OCI-LY3 (cell line): ENCODE measurements around the gene MOB3B.

Source experiments
- H2AFZ ChIP-seq: fragments of 200-600, 300-600 bp; shearing (Covaris generic); 2 replicates; pipeline ENCODE4 v1.6.0; 2014; ENCODE audit warnings: antibody characterized with exemption, low read depth, low read length
- H3K27ac ChIP-seq: fragments of 200-600, 300-600 bp; sonication (generic); 2 replicates; pipeline ENCODE4 v1.5.1; 2014; ENCODE audit warnings: mild to moderate bottlenecking, low read length, moderate library complexity, mixed read lengths
- H3K27me3 ChIP-seq: fragments of 200-600, 300-600 bp; sonication (generic); 2 replicates; pipeline ENCODE4 v1.6.1; 2014; ENCODE audit warnings: low read depth, low read length, mixed read lengths
- H3K36me3 ChIP-seq: fragments of 200-600, 300-600 bp; sonication (generic); replicated peaks from 2 replicates; pipeline ENCODE3; 2014; ENCODE audit warnings: low read depth, low read length, mixed read lengths
- H3K4me1 ChIP-seq: fragments of 300-600, 200-600 bp; sonication (generic); 2 replicates; pipeline ENCODE4 v1.6.1; 2014; ENCODE audit warnings: low read length, mixed read lengths
- H3K4me2 ChIP-seq: fragments of 200-600, 300-600 bp; sonication (generic); 2 replicates; pipeline ENCODE4 v1.6.1; 2014; ENCODE audit warnings: low read length, mixed read lengths
- H3K4me3 ChIP-seq: fragments of 300-600, 200-600 bp; sonication (generic); 2 replicates; pipeline ENCODE4 v1.5.1; 2014; ENCODE audit warnings: antibody characterized with exemption, mild to moderate bottlenecking, low read length, moderate library complexity
- H3K79me2 ChIP-seq: fragments of 300-600, 200-600 bp; shearing (Covaris generic); 2 replicates; pipeline ENCODE4 v1.6.1; 2014; ENCODE audit warnings: mild to moderate bottlenecking, low read length, mixed read lengths
- H3K9ac ChIP-seq: fragments of 300-600, 200-600 bp; shearing (Covaris generic); 2 replicates; pipeline ENCODE4 v1.6.0; 2014; ENCODE audit warnings: mild to moderate bottlenecking, low read length, moderate library complexity
- H3K9me3 ChIP-seq: fragments of 200-600, 300-600 bp; shearing (Covaris generic); 2 replicates; pipeline ENCODE4 v1.6.1; 2014; ENCODE audit warnings: low read length, mixed read lengths; ENCODE audit not compliant: insufficient read depth
- H4K20me1 ChIP-seq: fragments of 200-600, 300-600 bp; sonication (generic); 2 replicates; pipeline ENCODE4 v1.6.1; 2016; ENCODE audit warnings: low read length, mixed read lengths; ENCODE audit not compliant: insufficient read depth
- CTCF ChIP-seq: fragments of 200-600, 300-600 bp; sonication (generic); IDR thresholded peaks from 2 replicates; pipeline ENCODE4 v1.5.1; 2014; ENCODE audit warnings: antibody characterized with exemption, low read length, low read depth
- EZH2phosphoT487 ChIP-seq: fragments of 200-600 bp; shearing (Covaris generic); IDR thresholded peaks from 2 replicates; pipeline ENCODE4 v1.6.1; 2018; ENCODE audit warnings: antibody characterized with exemption, mixed run types, low read depth

The MOB3B gene

GRCh38 chr9:27530915-27531755, 1.5 kb upstream of the MOB3B start:
- TF ChIP-seq CTCF (no peak), EZH2phosphoT487 (no peak)
- 0 out of 2 replicates have a peak, but pooled peaks cover 6% of the 10 kb centered on the region for H4K20me1 ChIP-seq
- peaks cover 50% of the 10 kb centered on the region for H3K27me3 ChIP-seq
- H3K9me3 ChIP-seq: no peaks in the 10 kb centered on the region
- H3K4me1 ChIP-seq: peaks cover 12% of the 10 kb centered on the region
- no peak overlapping the region for H3K4me2 ChIP-seq
- H2AFZ ChIP-seq: no peak overlapping the region
- no peak overlapping the region for H3K9ac ChIP-seq
- H3K79me2 ChIP-seq: no peaks in the 10 kb centered on the region
- H3K27ac ChIP-seq: no peak overlapping the region
- no peaks in the 10 kb centered on the region for H3K36me3 ChIP-seq
- no peak overlapping the region for H3K4me3 ChIP-seq

GRCh38 chr9:27528886-27529315, 713 bp downstream of the MOB3B start:
- Histone ChIP-seq H2AFZ (peak overlapping the region; percentile 33), H3K4me3 (peak overlapping the region; percentile 78)

GRCh38 chr9:27528076-27528885, 1.3 kb downstream of the MOB3B start:
- H3K9me3 ChIP-seq: no peaks in the 10 kb centered on the region
- peak overlapping the region; percentile 68 for H3K4me2 ChIP-seq
- H3K27me3 ChIP-seq: peaks cover 64% of the 10 kb centered on the region
- H4K20me1 ChIP-seq: 0 out of 2 replicates have a peak, but pooled peaks cover 6% of the 10 kb centered on the region
- peak overlapping the region; percentile 33 for H2AFZ ChIP-seq
- no peaks in the 10 kb centered on the region for H3K79me2 ChIP-seq
- H3K27ac ChIP-seq: no peak overlapping the region
- peak overlapping the region; percentile 78 for H3K4me3 ChIP-seq
- H3K36me3 ChIP-seq: no peaks in the 10 kb centered on the region
- H3K9ac ChIP-seq: peak overlapping the region; percentile 54
- H3K4me1 ChIP-seq: peaks cover 4% of the 10 kb centered on the region
- TF ChIP-seq EZH2phosphoT487 (no peak), CTCF (no peak)

More at GRCh38 chr9:27528886-27529315, 713 bp downstream of the MOB3B start:
- Histone ChIP-seq H3K27me3 (peaks cover 64% of the 10 kb centered on the region), H3K79me2 (no peaks in the 10 kb centered on the region), H4K20me1 (0 out of 2 replicates have a peak, but pooled peaks cover 6% of the 10 kb centered on the region), H3K36me3 (no peaks in the 10 kb centered on the region), H3K27ac (no peak overlapping the region), H3K9ac (peak overlapping the region; percentile 54), H3K4me1 (peaks cover 6% of the 10 kb centered on the region), H3K9me3 (no peaks in the 10 kb centered on the region), H3K4me2 (peak overlapping the region; percentile 68)
- TF ChIP-seq CTCF: no peak
- TF ChIP-seq EZH2phosphoT487: no peak

- no peak overlapping the region for H3K27ac ChIP-seq
- H3K27me3 ChIP-seq: peaks cover 61% of the 10 kb centered on the region
- no peaks in the 10 kb centered on the region for H3K4me1 ChIP-seq
- no peak overlapping the region for H3K9ac ChIP-seq
- no peak overlapping the region for H3K4me3 ChIP-seq
- no peak overlapping the region for H3K4me2 ChIP-seq
- 0 out of 2 replicates have a peak, but pooled peaks cover 6% of the 10 kb centered on the region for H4K20me1 ChIP-seq
- no peak overlapping the region for H2AFZ ChIP-seq
- H3K9me3 ChIP-seq: no peaks in the 10 kb centered on the region
- no peaks in the 10 kb centered on the region for H3K36me3 ChIP-seq
- no peaks in the 10 kb centered on the region for H3K79me2 ChIP-seq
- TF ChIP-seq CTCF (no peak), EZH2phosphoT487 (no peak)
Measured at GRCh38 chr9:27527702-27528075, 1.9 kb downstream of the MOB3B start.
